GM12878 (cell line): ENCODE measurements around the gene PCYOX1L. TPM values are rescaled to one million over a fixed set of nuclear protein-coding genes. Genes with fewer than 3 reads are reported as not detected.

ENCODE experiments used
- ATAC-seq: fragments of 200-7000 bp; cut with Tn5 transposase; 3 replicates; pipeline ENCODE4 v1.9.1; 2020; ENCODE audit warnings: mild to moderate bottlenecking, moderate library complexity
- BruUV-seq: library from RNA; stranded (reverse); fragments of 400-500 nt; replicated peaks from 2 replicates; lab custom pipeline; 2021; lab: Mats Ljungman, UMichigan
- CTCF ChIA-PET: fragments of 300-600 bp; sonication (Branson Sonifier 250); formaldehyde crosslinking; extraction: SDS; loops from one replicate; lab custom pipeline; 2021; ENCODE audit warnings: inconsistent platforms; lab: Yijun Ruan, JAX
- POLR2A ChIA-PET: fragments of 350-600 bp; formaldehyde crosslinking; extraction: SDS; loops from one replicate; lab custom pipeline; 2021; ENCODE audit warnings: inconsistent platforms; lab: Charles Lee
- RAD21 ChIA-PET: fragments of 300-600 bp; sonication (Branson Sonifier 250); formaldehyde crosslinking; loops from one replicate; lab custom pipeline; 2023; ENCODE audit warnings: antibody characterized with exemption; ENCODE audit not compliant: unreplicated experiment; lab: Charles Lee
- SMC1A ChIA-PET: fragments of 300-600 bp; sonication (Branson Sonifier 250); formaldehyde crosslinking; loops from one replicate; lab custom pipeline; 2023; ENCODE audit not compliant: unreplicated experiment, uncharacterized antibody; lab: Charles Lee
- DNase-seq: peaks from one replicate; pipeline ENCODE4 v3.0.0-alpha.2; 2011; ENCODE audit warnings: low read depth, low spot score
- FAIRE-seq: peaks from 3 replicates; lab custom pipeline; 2011; peaks lifted over from hg19 to GRCh38; lab: Jason Lieb, UNC
- H2AFZ ChIP-seq: 2 replicates; pipeline ENCODE4 v1.6.0; 2011; ENCODE audit warnings: low read depth, low read length, control low read depth; ENCODE audit not compliant: control insufficient read depth
- H3K27ac ChIP-seq: 2 replicates; pipeline ENCODE4 v1.5.1; 2011; ENCODE audit warnings: control low read depth; ENCODE audit not compliant: control insufficient read depth, insufficient read depth
- H3K27me3 ChIP-seq, 2 experiments: replicated peaks in 1 of 2; 2 replicates each; pipeline versions ENCODE4 v1.6.0 to v1.6.1; 2011; ENCODE audit warnings: low read length in 1 of 2; ENCODE audit not compliant: control insufficient read depth in 2 of 2, insufficient read depth in 2 of 2
- H3K36me3 ChIP-seq, 2 experiments: 2 replicates each; pipeline ENCODE4 v1.5.1; 2011; ENCODE audit warnings: low read length in 1 of 2; ENCODE audit not compliant: control insufficient read depth in 2 of 2, insufficient read depth in 2 of 2
- H3K4me1 ChIP-seq: 2 replicates; pipeline ENCODE4 v1.6.1; 2011; ENCODE audit warnings: mild to moderate bottlenecking, low read length, moderate library complexity, mixed read lengths; ENCODE audit not compliant: control insufficient read depth, insufficient read depth
- H3K4me2 ChIP-seq: 2 replicates; pipeline ENCODE4 v1.6.0; 2011; ENCODE audit warnings: control low read depth; ENCODE audit not compliant: control insufficient read depth, insufficient read depth
- H3K4me3 ChIP-seq: fragments of 200-600 bp; sonication (generic); 2 replicates; pipeline ENCODE4 v1.5.1; 2016
- H3K79me2 ChIP-seq: 2 replicates; pipeline ENCODE4 v1.6.0; 2011; ENCODE audit warnings: low read length; ENCODE audit not compliant: control insufficient read depth, insufficient read depth
- H3K9ac ChIP-seq: 2 replicates; pipeline ENCODE4 v1.8.0; 2011; ENCODE audit warnings: low read length, control low read depth, mixed read lengths; ENCODE audit not compliant: control insufficient read depth, insufficient read depth
- H3K9me3 ChIP-seq: replicated peaks from 3 replicates; pipeline ENCODE4 v1.5.1; 2011; ENCODE audit warnings: mild to moderate bottlenecking, low read length; ENCODE audit not compliant: control insufficient read depth, insufficient read depth
- H4K20me1 ChIP-seq: 2 replicates; pipeline ENCODE4 v1.6.0; 2011; ENCODE audit not compliant: control insufficient read depth, insufficient read depth
- BACH1 ChIP-seq: fragments of 450-650 bp; IDR thresholded peaks from 2 replicates; pipeline ENCODE4 v1.6.1; 2017; ENCODE audit warnings: mild to moderate bottlenecking, borderline replicate concordance
- DPF2 ChIP-seq: fragments of 450-650 bp; IDR thresholded peaks from 2 replicates; pipeline ENCODE4 v1.6.1; 2017; ENCODE audit warnings: mild to moderate bottlenecking
- EP300 ChIP-seq, 2 experiments: fragments of 150-350 bp in 1 of 2; IDR thresholded peaks; 2 replicates each; pipeline ENCODE4 v1.6.1; 2011 to 2012; ENCODE audit warnings: low read depth in 2 of 2, low read length in 2 of 2, borderline replicate concordance in 1 of 2, improper control_type of control experiment in 1 of 2, inconsistent platforms in 1 of 2; ENCODE audit not compliant: control insufficient read depth in 1 of 2
- HDGF ChIP-seq: fragments of 450-650 bp; IDR thresholded peaks from 2 replicates; pipeline ENCODE4 v1.6.1; 2016; ENCODE audit warnings: antibody characterized with exemption
- LARP7 ChIP-seq: fragments of 450-650 bp; IDR thresholded peaks from 2 replicates; pipeline ENCODE4 v1.6.1; 2017; ENCODE audit warnings: mild to moderate bottlenecking
- NR2F1 ChIP-seq: fragments of 450-650 bp; conservative IDR thresholded peaks from 2 replicates; pipeline ENCODE4 v1.6.1; 2017; ENCODE audit warnings: mild to moderate bottlenecking
- PML ChIP-seq: IDR thresholded peaks from 2 replicates; pipeline ENCODE4 v1.6.1; 2012; ENCODE audit warnings: low read length, inconsistent platforms
- RCOR1 ChIP-seq: conservative IDR thresholded peaks from 2 replicates; pipeline ENCODE4 v1.6.1; 2012; ENCODE audit warnings: low read depth, low read length, improper control_type of control experiment
- RUNX3 ChIP-seq: IDR thresholded peaks from 2 replicates; pipeline ENCODE4 v1.6.1; 2012; ENCODE audit warnings: low read length, inconsistent platforms
- SREBF1 ChIP-seq: IDR thresholded peaks from 2 replicates; pipeline ENCODE4 v1.6.1; 2012; ENCODE audit warnings: mild to moderate bottlenecking, low read length
- ZNF274 ChIP-seq: IDR thresholded peaks from one replicate; pipeline ENCODE4 v1.8.0; 2011; ENCODE audit not compliant: insufficient read length, insufficient read depth
- ZNF384 ChIP-seq: IDR thresholded peaks from 2 replicates; pipeline ENCODE4 v1.6.1; 2012; ENCODE audit warnings: low read depth, mild to moderate bottlenecking, low read length, improper control_type of control experiment, borderline replicate concordance
- WGBS: methylation state at CpG from one replicate; pipeline ENCODE4 v1.1.6; 2016; ENCODE audit warnings: low lambda C conversion rate; ENCODE audit not compliant: insufficient replicate concordance, insufficient coverage; ENCODE audit errors: missing lambda C conversion rate; 5-methylcytosine and 5-hydroxymethylcytosine counted together
- in situ Hi-C: fragments of 300-500 bp; cut with MboI; formaldehyde crosslinking; loops from 9 replicates; pipeline ENCODE4 v1.14.3; 2018; ENCODE audit warnings: mixed read lengths
- intact Hi-C: fragments of 100-400 bp; cut with micrococcal nuclease; formaldehyde crosslinking; loops from one replicate; pipeline ENCODE4 v1.14.2; 2022; ENCODE audit not compliant: unreplicated experiment
- polyA plus RNA-seq, 11 experiments: library from polyadenylated mRNA; depleted of rRNA in 4 of 11; unstranded in 6 of 11; stranded (reverse) in 5 of 11; fragments of >200 nt; fragmentation: Nextera tagmentation in 4 of 11; fragmentation: Illumina TruSeq in 1 of 11; extraction: Ambion mirVana in 4 of 11; extraction: Trizol in 1 of 11; gene quantifications; 1 replicate in 1 of 11; 2 replicates in 10 of 11; pipeline versions ENCODE4 v1.2.1 to v1.2.3, GENCODE V29; 2011 to 2016; ENCODE audit warnings: inconsistent platforms in 2 of 11, missing spikeins in 2 of 11, low read depth in 1 of 11
- total RNA-seq, 4 experiments: library from RNA; depleted of rRNA in 3 of 4; stranded (reverse); fragments of >200 nt in 3 of 4; fragmentation: Illumina TruSeq in 1 of 4; extraction: Trizol in 1 of 4; gene quantifications; 2 replicates each; pipeline versions ENCODE4 v1.2.1 to v1.2.3, GENCODE V29; 2013 to 2021
- TF ChIP-seq, protein P1 (sequence below): IDR thresholded peaks from 2 replicates; pipeline ENCODE4 v1.6.1; 2011; ENCODE audit warnings: mild to moderate bottlenecking, low read depth, low read length, moderate library complexity; ENCODE audit not compliant: insufficient replicate concordance
- TF ChIP-seq, protein P2 (sequence below): fragments of 450-650 bp; IDR thresholded peaks from 2 replicates; pipeline ENCODE4 v1.6.1; 2017; ENCODE audit warnings: mild to moderate bottlenecking, low read depth, inconsistent platforms; ENCODE audit not compliant: poor library complexity, severe bottlenecking
- TF ChIP-seq, protein P3 (sequence below): fragments of 450-650 bp; IDR thresholded peaks from 2 replicates; pipeline ENCODE4 v1.6.1; 2017; ENCODE audit warnings: mild to moderate bottlenecking, moderate library complexity
- TF ChIP-seq, protein P4 (sequence below): IDR thresholded peaks from 2 replicates; pipeline ENCODE4 v1.6.1; 2012; ENCODE audit warnings: low read length, inconsistent platforms

Gene PCYOX1L
- total and polyA plus RNA-seq, 10 of the 15 experiments (the other 5 are each of a cell fraction or from before 2014, with no cell fraction given), result 2.9 to 17.0 (median 12.9) TPM

DNA sequence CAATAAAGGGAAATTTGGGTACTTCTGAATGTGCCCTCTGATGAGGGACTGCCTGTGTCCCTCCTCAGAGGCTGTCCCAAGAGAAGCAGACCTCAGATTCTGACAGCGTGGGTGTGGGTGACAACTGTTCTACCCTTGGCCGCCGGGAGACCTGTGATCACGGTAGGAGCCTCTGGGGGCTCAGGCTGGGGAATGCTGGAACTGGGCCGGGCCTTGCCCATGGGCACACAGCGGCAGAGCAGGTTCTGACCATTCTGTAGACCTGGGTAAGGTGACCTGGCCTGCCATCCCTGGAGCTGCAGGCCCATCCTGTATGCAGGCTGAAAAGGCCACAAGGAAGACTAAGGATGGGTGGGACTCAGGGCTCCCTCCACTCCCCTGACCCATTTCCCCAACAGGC lies 42.1 kb upstream of the PCYOX1L start:
- no peak overlapping the region for H2AFZ ChIP-seq
- SMC1A ChIA-PET, result interaction anchor here (1.6 kb wide), 1 partner anchor 52 kb away, joined by 7 read pairs; no protein-coding TSS in a partner anchor
- intact Hi-C loops, result no loop called here
- 47% methylated on average over 6 of the region's 6 CpGs for WGBS
- no peak overlapping the region for H3K9ac ChIP-seq
- H3K27me3 ChIP-seq, result no peaks in the 10 kb centered on the region; a peak in 1 of 4 replicates
- POLR2A ChIA-PET, result no interaction called here
- ATAC-seq, result no peak
- no peak for DNase-seq
- H3K4me1 ChIP-seq, result no peaks in the 10 kb centered on the region
- RAD21 ChIA-PET, result interaction anchor here (1.6 to 2.0 kb wide), 2 partner anchors 52 to 56 kb away, joined by 5 to 8 read pairs; no protein-coding TSS in a partner anchor
- FAIRE-seq, result no peak
- no peak overlapping the region for H3K4me3 ChIP-seq
- H3K27ac ChIP-seq, result no peak overlapping the region
- BruUV-seq, result no TSS peak
- no peaks in the 10 kb centered on the region for H3K36me3 ChIP-seq
- H3K79me2 ChIP-seq, result no peaks in the 10 kb centered on the region
- CTCF ChIA-PET, result interaction anchor here (0.8 to 8.0 kb wide), 9 partner anchors 41 to 257 kb away, joined by 3 to 118 read pairs (median 4); no protein-coding TSS in a partner anchor
- no peaks in the 10 kb centered on the region for H3K9me3 ChIP-seq
- no peak overlapping the region for H3K4me2 ChIP-seq
- no peaks in the 10 kb centered on the region for H4K20me1 ChIP-seq
- in situ Hi-C loops, result no loop called here
- TF ChIP-seq, protein P1, sequence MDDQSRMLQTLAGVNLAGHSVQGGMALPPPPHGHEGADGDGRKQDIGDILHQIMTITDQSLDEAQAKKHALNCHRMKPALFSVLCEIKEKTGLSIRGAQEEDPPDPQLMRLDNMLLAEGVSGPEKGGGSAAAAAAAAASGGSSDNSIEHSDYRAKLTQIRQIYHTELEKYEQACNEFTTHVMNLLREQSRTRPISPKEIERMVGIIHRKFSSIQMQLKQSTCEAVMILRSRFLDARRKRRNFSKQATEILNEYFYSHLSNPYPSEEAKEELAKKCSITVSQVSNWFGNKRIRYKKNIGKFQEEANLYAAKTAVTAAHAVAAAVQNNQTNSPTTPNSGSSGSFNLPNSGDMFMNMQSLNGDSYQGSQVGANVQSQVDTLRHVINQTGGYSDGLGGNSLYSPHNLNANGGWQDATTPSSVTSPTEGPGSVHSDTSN, result no peak
- TF ChIP-seq ZNF384 (no peak), RUNX3 (no peak), LARP7 (no peak), EP300 (IDR thresholded peaks at IDR 0.05; ENCODE audit: borderline replicate concordance in 1 of 2, control insufficient read depth in 1 of 2, low read depth in 2 of 2, low read length in 2 of 2) (no peak), BACH1 (no peak), SREBF1 (no peak), HDGF (no peak), PML (no peak), ZNF274 (no peak), DPF2 (no peak), RCOR1 (no peak), NR2F1 (no peak)
- TF ChIP-seq, protein P2, sequence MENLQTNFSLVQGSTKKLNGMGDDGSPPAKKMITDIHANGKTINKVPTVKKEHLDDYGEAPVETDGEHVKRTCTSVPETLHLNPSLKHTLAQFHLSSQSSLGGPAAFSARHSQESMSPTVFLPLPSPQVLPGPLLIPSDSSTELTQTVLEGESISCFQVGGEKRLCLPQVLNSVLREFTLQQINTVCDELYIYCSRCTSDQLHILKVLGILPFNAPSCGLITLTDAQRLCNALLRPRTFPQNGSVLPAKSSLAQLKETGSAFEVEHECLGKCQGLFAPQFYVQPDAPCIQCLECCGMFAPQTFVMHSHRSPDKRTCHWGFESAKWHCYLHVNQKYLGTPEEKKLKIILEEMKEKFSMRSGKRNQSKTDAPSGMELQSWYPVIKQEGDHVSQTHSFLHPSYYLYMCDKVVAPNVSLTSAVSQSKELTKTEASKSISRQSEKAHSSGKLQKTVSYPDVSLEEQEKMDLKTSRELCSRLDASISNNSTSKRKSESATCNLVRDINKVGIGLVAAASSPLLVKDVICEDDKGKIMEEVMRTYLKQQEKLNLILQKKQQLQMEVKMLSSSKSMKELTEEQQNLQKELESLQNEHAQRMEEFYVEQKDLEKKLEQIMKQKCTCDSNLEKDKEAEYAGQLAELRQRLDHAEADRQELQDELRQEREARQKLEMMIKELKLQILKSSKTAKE, result no peak
- TF ChIP-seq, protein P3, sequence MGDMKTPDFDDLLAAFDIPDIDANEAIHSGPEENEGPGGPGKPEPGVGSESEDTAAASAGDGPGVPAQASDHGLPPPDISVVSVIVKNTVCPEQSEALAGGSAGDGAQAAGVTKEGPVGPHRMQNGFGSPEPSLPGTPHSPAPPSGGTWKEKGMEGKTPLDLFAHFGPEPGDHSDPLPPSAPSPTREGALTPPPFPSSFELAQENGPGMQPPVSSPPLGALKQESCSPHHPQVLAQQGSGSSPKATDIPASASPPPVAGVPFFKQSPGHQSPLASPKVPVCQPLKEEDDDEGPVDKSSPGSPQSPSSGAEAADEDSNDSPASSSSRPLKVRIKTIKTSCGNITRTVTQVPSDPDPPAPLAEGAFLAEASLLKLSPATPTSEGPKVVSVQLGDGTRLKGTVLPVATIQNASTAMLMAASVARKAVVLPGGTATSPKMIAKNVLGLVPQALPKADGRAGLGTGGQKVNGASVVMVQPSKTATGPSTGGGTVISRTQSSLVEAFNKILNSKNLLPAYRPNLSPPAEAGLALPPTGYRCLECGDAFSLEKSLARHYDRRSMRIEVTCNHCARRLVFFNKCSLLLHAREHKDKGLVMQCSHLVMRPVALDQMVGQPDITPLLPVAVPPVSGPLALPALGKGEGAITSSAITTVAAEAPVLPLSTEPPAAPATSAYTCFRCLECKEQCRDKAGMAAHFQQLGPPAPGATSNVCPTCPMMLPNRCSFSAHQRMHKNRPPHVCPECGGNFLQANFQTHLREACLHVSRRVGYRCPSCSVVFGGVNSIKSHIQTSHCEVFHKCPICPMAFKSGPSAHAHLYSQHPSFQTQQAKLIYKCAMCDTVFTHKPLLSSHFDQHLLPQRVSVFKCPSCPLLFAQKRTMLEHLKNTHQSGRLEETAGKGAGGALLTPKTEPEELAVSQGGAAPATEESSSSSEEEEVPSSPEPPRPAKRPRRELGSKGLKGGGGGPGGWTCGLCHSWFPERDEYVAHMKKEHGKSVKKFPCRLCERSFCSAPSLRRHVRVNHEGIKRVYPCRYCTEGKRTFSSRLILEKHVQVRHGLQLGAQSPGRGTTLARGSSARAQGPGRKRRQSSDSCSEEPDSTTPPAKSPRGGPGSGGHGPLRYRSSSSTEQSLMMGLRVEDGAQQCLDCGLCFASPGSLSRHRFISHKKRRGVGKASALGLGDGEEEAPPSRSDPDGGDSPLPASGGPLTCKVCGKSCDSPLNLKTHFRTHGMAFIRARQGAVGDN, result no peak
- TF ChIP-seq, protein P4, sequence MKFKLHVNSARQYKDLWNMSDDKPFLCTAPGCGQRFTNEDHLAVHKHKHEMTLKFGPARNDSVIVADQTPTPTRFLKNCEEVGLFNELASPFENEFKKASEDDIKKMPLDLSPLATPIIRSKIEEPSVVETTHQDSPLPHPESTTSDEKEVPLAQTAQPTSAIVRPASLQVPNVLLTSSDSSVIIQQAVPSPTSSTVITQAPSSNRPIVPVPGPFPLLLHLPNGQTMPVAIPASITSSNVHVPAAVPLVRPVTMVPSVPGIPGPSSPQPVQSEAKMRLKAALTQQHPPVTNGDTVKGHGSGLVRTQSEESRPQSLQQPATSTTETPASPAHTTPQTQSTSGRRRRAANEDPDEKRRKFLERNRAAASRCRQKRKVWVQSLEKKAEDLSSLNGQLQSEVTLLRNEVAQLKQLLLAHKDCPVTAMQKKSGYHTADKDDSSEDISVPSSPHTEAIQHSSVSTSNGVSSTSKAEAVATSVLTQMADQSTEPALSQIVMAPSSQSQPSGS, result no peak
